ENCODE measurements around the gene CD300LF. TPM values are rescaled to one million over a fixed set of nuclear protein-coding genes. Genes with fewer than 3 reads are reported as not detected.

The CD300LF gene
- total RNA-seq, 1 donor from 2014 or later = not detected

DNA sequence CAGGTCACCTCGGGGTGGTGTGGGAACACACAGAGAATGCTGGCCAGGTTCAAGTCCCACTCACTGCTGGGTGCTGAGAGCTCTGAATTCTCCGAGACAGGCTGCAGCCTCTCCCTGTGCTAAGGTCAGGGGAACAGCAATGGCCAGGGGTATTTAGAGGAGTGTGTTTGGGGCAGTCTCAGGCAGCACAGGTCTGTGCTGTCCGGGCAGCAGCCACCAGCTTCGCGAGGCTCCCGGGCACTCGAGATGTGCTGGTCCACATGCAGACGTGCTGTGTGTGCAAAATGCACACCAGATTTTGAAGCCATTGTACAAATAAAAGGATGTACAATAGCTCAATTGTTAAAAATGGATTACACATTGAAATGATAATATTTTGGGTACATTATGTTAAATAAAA is 42.8 kb upstream of the CD300LF start:
- TF ChIP-seq, protein P1, sequence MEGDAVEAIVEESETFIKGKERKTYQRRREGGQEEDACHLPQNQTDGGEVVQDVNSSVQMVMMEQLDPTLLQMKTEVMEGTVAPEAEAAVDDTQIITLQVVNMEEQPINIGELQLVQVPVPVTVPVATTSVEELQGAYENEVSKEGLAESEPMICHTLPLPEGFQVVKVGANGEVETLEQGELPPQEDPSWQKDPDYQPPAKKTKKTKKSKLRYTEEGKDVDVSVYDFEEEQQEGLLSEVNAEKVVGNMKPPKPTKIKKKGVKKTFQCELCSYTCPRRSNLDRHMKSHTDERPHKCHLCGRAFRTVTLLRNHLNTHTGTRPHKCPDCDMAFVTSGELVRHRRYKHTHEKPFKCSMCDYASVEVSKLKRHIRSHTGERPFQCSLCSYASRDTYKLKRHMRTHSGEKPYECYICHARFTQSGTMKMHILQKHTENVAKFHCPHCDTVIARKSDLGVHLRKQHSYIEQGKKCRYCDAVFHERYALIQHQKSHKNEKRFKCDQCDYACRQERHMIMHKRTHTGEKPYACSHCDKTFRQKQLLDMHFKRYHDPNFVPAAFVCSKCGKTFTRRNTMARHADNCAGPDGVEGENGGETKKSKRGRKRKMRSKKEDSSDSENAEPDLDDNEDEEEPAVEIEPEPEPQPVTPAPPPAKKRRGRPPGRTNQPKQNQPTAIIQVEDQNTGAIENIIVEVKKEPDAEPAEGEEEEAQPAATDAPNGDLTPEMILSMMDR (IDR thresholded peaks at IDR 0.05; ENCODE audit: insufficient read depth, low read length, severe bottlenecking) = no peak
- FAIRE-seq (no peak), DNase-seq (ENCODE audit: low read depth) (no peak)
- Histone ChIP-seq H3K4me3 (ENCODE audit: low read depth, low read length) (no peak overlapping the region), H3K27me3 (ENCODE audit: control insufficient read depth, insufficient read depth, low read length) (no peaks in the 10 kb centered on the region), H3K36me3 (ENCODE audit: control insufficient read depth, insufficient read depth, low read length) (peaks cover 11% of the 10 kb centered on the region)

GRCh38 chr17:74754832-74755231 is 42.1 kb upstream of the CD300LF start:
- Histone ChIP-seq H3K36me3 (ENCODE audit: control insufficient read depth, insufficient read depth, low read length) (peaks cover 13% of the 10 kb centered on the region), H3K27me3 (ENCODE audit: control insufficient read depth, insufficient read depth, low read length) (no peaks in the 10 kb centered on the region), H3K4me3 (ENCODE audit: low read depth, low read length) (no peak overlapping the region)
- no peak for DNase-seq (ENCODE audit: low read depth)
- TF ChIP-seq, protein P1 (IDR thresholded peaks at IDR 0.05; ENCODE audit: insufficient read depth, low read length, severe bottlenecking) = no peak
- no peak for FAIRE-seq

DNA sequence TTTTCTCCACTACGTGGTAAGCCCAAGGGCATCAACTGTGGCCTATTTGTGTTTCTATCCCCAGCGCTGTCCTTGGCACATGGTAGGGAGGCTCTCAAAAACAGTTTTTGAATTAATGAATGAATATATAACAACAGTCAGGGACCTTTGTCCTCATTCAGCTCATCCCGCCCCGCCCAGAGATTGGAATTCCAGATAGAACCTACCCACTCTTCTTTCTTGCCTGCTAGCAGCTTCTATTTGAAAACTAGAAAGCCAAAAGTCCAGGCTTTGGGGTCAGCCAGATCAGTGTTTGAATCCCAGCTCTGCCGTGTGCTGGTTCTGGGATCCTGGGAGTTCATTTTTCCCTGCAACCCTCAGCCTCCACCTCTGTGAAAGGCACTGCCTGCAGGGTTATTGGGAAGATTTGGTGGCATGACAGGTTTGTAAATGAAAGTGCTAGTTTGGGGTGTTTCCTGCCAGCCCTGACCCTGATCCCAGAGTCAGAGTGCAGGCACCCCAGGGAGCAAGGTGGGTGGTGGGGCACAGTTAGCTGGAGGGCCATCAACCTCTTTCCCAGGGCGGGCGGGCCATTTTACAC is 40.2 kb upstream of the CD300LF start:
- TF ChIP-seq, protein P1 (IDR thresholded peaks at IDR 0.05; ENCODE audit: insufficient read depth, low read length, severe bottlenecking) = no peak
- Histone ChIP-seq H3K4me3 (ENCODE audit: low read depth, low read length) (no peak overlapping the region), H3K27me3 (ENCODE audit: control insufficient read depth, insufficient read depth, low read length) (no peaks in the 10 kb centered on the region), H3K36me3 (ENCODE audit: control insufficient read depth, insufficient read depth, low read length) (peaks cover 13% of the 10 kb centered on the region)
- FAIRE-seq = no peak
- no peak for DNase-seq (ENCODE audit: low read depth)

- H3K4me3 ChIP-seq (ENCODE audit: low read depth, low read length) = no peak overlapping the region
- no peak for FAIRE-seq
These were observed 39.7 kb upstream of the CD300LF start for GRCh38 chr17:74752415-74752814.

DNA sequence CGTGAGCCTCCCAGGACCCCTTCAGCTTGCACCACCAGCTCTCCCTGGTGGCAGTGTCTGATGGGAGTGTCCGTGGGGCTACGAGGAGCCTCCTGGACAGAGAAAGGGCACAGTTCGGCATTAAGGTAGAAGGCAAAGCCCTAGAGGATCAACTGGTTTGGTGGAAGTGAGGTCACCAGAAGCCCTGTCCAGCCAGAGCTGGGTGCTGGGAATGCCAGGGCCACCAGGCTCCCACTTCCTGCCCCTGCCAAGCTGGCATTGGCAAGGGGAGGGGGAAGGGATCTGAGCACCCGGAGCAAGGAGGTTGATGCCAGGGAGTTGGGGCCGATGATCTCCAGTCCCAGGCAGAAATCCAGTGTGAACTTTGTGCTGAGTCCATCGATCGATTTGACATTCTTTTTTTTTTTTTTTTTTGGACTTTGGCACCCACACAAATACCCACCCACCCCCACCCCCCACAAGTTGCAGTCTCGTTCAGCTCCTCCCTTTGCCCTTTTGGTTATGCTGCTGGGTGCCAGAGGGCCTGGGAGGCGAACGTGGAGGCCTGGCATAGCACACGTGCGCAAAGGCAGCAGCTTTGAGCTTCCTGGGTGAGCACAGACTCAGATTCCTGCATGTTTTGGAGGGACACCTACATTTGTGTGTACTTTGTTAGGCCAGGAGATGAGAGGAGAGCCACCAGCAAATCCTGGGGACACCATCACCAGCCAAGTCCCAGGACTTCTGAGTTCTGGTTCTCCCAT is 37.8 kb upstream of the CD300LF start:
- TF ChIP-seq, protein P1 (IDR thresholded peaks at IDR 0.05; ENCODE audit: insufficient read depth, low read length, severe bottlenecking) = no peak
- Histone ChIP-seq H3K36me3 (ENCODE audit: control insufficient read depth, insufficient read depth, low read length) (peaks cover 13% of the 10 kb centered on the region), H3K27me3 (ENCODE audit: control insufficient read depth, insufficient read depth, low read length) (no peaks in the 10 kb centered on the region), H3K4me3 (ENCODE audit: low read depth, low read length) (peak overlapping the region; percentile 100)
- FAIRE-seq (no peak), DNase-seq (ENCODE audit: low read depth) (no peak)

More at GRCh38 chr17:74752415-74752814, 39.7 kb upstream of the CD300LF start:
- Histone ChIP-seq H3K27me3 (ENCODE audit: control insufficient read depth, insufficient read depth, low read length) (no peaks in the 10 kb centered on the region), H3K36me3 (ENCODE audit: control insufficient read depth, insufficient read depth, low read length) (peaks cover 13% of the 10 kb centered on the region)
- no peak for DNase-seq (ENCODE audit: low read depth)
- TF ChIP-seq, protein P1 (IDR thresholded peaks at IDR 0.05; ENCODE audit: insufficient read depth, low read length, severe bottlenecking) = no peak

Measured in bronchial epithelial cell (primary cell).